CD4-positive, alpha-beta memory T cell (primary cell): ENCODE data around the gene SORL1. TPM values are rescaled to one million over a fixed set of nuclear protein-coding genes. Genes with fewer than 3 reads are reported as not detected.

Experiments
- CTCF ChIA-PET: fragments of 350-600 bp; sonication (Branson Sonifier 250); formaldehyde crosslinking; loops from one replicate; lab custom pipeline; 2021; ENCODE audit warnings: inconsistent platforms; ENCODE audit not compliant: partially characterized antibody; lab: Charles Lee
- POLR2A ChIA-PET: fragments of 350-600 bp; sonication (Branson Sonifier 250); formaldehyde crosslinking; loops from one replicate; lab custom pipeline; 2021; ENCODE audit not compliant: partially characterized antibody; lab: Charles Lee
- DNase-seq, 5 donors: peaks; one replicate each; pipeline versions ENCODE4 v3.0.0 to v3.0.0-alpha.2; 2020 to 2022; ENCODE audit warnings: mixed read lengths in 1 of 5
- H3K27ac ChIP-seq: one replicate; pipeline ENCODE4 v1.7.0; 2013; ENCODE audit warnings: low read depth, low read length
- H3K27me3 ChIP-seq: 2 replicates; pipeline ENCODE4 v1.7.0; 2013; ENCODE audit warnings: mild to moderate bottlenecking, low read length, moderate library complexity; ENCODE audit not compliant: insufficient read depth
- H3K36me3 ChIP-seq: 2 replicates; pipeline ENCODE4 v1.7.0; 2013; ENCODE audit warnings: mild to moderate bottlenecking, low read length, moderate library complexity; ENCODE audit not compliant: insufficient read depth
- H3K4me1 ChIP-seq: 2 replicates; pipeline ENCODE4 v1.7.0; 2013; ENCODE audit warnings: mild to moderate bottlenecking, low read length, moderate library complexity; ENCODE audit not compliant: insufficient read depth
- H3K4me3 ChIP-seq, 2 donors: one replicate each; pipeline ENCODE4 v1.7.0; 2013; ENCODE audit warnings: low read length in 2 of 2, mild to moderate bottlenecking in 1 of 2
- H3K9me3 ChIP-seq, 2 donors: one replicate each; pipeline ENCODE4 v1.7.0; 2013; ENCODE audit warnings: low read length in 2 of 2, control low read depth in 1 of 2; ENCODE audit not compliant: control insufficient read depth in 1 of 2
- H3K27ac Mint-ChIP-seq, 7 donors: one replicate each; pipeline ENCODE4 v1.8.0; 2020 to 2021; ENCODE audit warnings: mixed read lengths in 7 of 7, mild to moderate bottlenecking in 6 of 7, inconsistent platforms in 3 of 7, moderate library complexity in 3 of 7
- H3K27me3 Mint-ChIP-seq, 2 donors: one replicate each; pipeline ENCODE4 v1.8.0; 2020 to 2021; ENCODE audit warnings: mixed read lengths in 2 of 2
- H3K36me3 Mint-ChIP-seq, 2 donors: one replicate each; pipeline ENCODE4 v1.8.0; 2020 to 2021; ENCODE audit warnings: mixed read lengths in 2 of 2, inconsistent platforms in 1 of 2, mild to moderate bottlenecking in 1 of 2
- H3K4me1 Mint-ChIP-seq, 4 donors: one replicate each; pipeline ENCODE4 v1.8.0; 2020 to 2021; ENCODE audit warnings: mixed read lengths in 4 of 4, mild to moderate bottlenecking in 1 of 4
- H3K4me3 Mint-ChIP-seq, 8 donors: one replicate each; pipeline ENCODE4 v1.8.0; 2020 to 2021; ENCODE audit warnings: mixed read lengths in 8 of 8, mild to moderate bottlenecking in 7 of 8, moderate library complexity in 6 of 8, inconsistent platforms in 3 of 8
- H3K9me3 Mint-ChIP-seq, 8 donors: one replicate each; pipeline ENCODE4 v1.8.0; 2020 to 2021; ENCODE audit warnings: mixed read lengths in 8 of 8, mild to moderate bottlenecking in 5 of 8, inconsistent platforms in 3 of 8, moderate library complexity in 1 of 8
- intact Hi-C: fragments of 100-400 bp; cut with micrococcal nuclease; formaldehyde crosslinking; loops from one replicate; pipeline ENCODE4 v1.15.1; 2023
- polyA plus RNA-seq, 2 donors: library from polyadenylated mRNA; unstranded; fragments of 300-500 nt; fragmentation: Illumina TruSeq; gene quantifications; one replicate each; pipeline ENCODE4 v1.2.3, GENCODE V29; 2021
- total RNA-seq, 2 experiments: library from RNA; stranded (reverse); gene quantifications; one replicate each; pipeline ENCODE4 v1.2.3, GENCODE V29; 2021

Gene SORL1
- total and polyA plus RNA-seq, 4 experiments from 2014 or later, result 159 to 660 (median 446) TPM

- H3K4me1 Mint-ChIP-seq, result peaks cover 41 to 74% (median 55%) of the 10 kb centered on the region in 4 donors
These were observed 7.6 kb upstream of the SORL1 start for GRCh38 chr11:121444526-121444925.

GRCh38 chr11:121445071-121445768 is 6.9 kb upstream of the SORL1 start:
- POLR2A ChIA-PET, result interaction anchor here (1.0 to 1.4 kb wide), 2 partner anchors 18 to 24 kb away, joined by 3 read pairs; no protein-coding TSS in a partner anchor

More at GRCh38 chr11:121444526-121444925, 7.6 kb upstream of the SORL1 start:
- Mint-ChIP-seq H3K4me3 (peak overlapping the region in 3 of 8 donors; percentile 6 to 27 (median 21)), H3K9me3 (peaks cover 0 to 2% (median 0%) of the 10 kb centered on the region in 8 donors), H3K27ac (peak overlapping the region in 5 of 7 donors; percentile 62 to 91 (median 78)), H3K36me3 (peaks cover 62 to 70% of the 10 kb centered on the region in 2 donors), H3K27me3 (no peaks in the 10 kb centered on the region)
- Histone ChIP-seq H3K4me1 (peaks cover 58% of the 10 kb centered on the region), H3K27me3 (no peaks in the 10 kb centered on the region), H3K36me3 (peaks cover 6% of the 10 kb centered on the region), H3K27ac (no peak overlapping the region), H3K4me3 (no peak overlapping the region), H3K9me3 (no peaks in the 10 kb centered on the region)
- intact Hi-C loops, result no loop called here
- CTCF ChIA-PET, result no interaction called here
- DNase-seq, result no peak
- POLR2A ChIA-PET, result interaction anchor here (0.9 to 1.6 kb wide), 3 partner anchors 7 to 27 kb away, joined by 3 to 8 read pairs (median 4); partner anchors contain the start of genes SORL1 and SORL1-AS1

DNA sequence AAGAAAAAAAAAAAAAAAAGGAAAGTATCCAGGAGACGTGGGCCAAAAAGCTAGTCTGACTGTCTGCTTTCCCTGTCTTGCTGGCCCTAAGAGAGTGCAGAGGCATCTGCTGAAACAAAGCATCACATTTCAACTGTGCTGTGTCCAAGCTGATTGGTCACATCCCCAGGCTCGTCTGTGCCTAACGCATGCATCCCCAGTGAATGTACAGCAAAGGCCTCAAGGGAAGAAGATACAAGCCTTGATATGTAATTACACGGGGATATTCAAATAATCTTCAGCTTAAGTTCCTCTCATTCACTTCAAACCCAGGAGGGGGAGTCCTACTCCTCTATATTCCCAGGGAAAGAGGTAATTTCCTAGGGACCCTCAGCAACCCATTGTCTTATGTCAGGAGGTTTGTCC is 5.4 kb upstream of the SORL1 start:
- DNase-seq, result no peak
- peaks cover 57 to 87% (median 71%) of the 10 kb centered on the region in 4 donors for H3K4me1 Mint-ChIP-seq
- H3K9me3 ChIP-seq, result no peaks in the 10 kb centered on the region
- POLR2A ChIA-PET, result interaction anchor here (0.7 to 7.2 kb wide), 4 partner anchors 12 to 28 kb away, joined by 6 to 150 read pairs (median 8); no protein-coding TSS in a partner anchor
- H3K4me1 ChIP-seq, result peaks cover 77% of the 10 kb centered on the region
- H3K4me3 ChIP-seq, result no peak overlapping the region
- peaks cover 57 to 72% of the 10 kb centered on the region in 2 donors for H3K36me3 Mint-ChIP-seq
- H3K27me3 Mint-ChIP-seq, result no peaks in the 10 kb centered on the region
- peaks cover 6% of the 10 kb centered on the region for H3K36me3 ChIP-seq
- H3K4me3 Mint-ChIP-seq, result peak overlapping the region in 4 of 8 donors; percentile 41 to 72 (median 64)
- intact Hi-C loops, result no loop called here
- CTCF ChIA-PET, result interaction anchor here (0.8 to 0.9 kb wide), 2 partner anchors 20 to 29 kb away, joined by 3 read pairs; no protein-coding TSS in a partner anchor
- H3K27ac ChIP-seq, result no peak overlapping the region
- H3K27me3 ChIP-seq, result no peaks in the 10 kb centered on the region
- peak overlapping the region; percentile 64 to 91 (median 81) for H3K27ac Mint-ChIP-seq
- H3K9me3 Mint-ChIP-seq, result peaks cover 0 to 2% (median 0%) of the 10 kb centered on the region in 8 donors

More at GRCh38 chr11:121445071-121445768, 6.9 kb upstream of the SORL1 start:
- CTCF ChIA-PET, result interaction anchor here (1.0 kb wide), 1 partner anchor 126 kb away, joined by 3 read pairs; no protein-coding TSS in a partner anchor
- Mint-ChIP-seq H3K4me3 (peak overlapping the region; percentile 45 to 78 (median 73)), H3K9me3 (peaks cover 0 to 2% (median 0%) of the 10 kb centered on the region in 8 donors), H3K27ac (peak overlapping the region; percentile 81 to 96 (median 91)), H3K36me3 (peaks cover 66% of the 10 kb centered on the region in 2 donors), H3K4me1 (peaks cover 48 to 81% (median 62%) of the 10 kb centered on the region in 4 donors), H3K27me3 (no peaks in the 10 kb centered on the region)
- peaks cover 65% of the 10 kb centered on the region for H3K4me1 ChIP-seq
- no peaks in the 10 kb centered on the region for H3K9me3 ChIP-seq
- H3K4me3 ChIP-seq, result no peak overlapping the region
- intact Hi-C loops, result no loop called here
- peaks cover 6% of the 10 kb centered on the region for H3K36me3 ChIP-seq
- H3K27ac ChIP-seq, result no peak overlapping the region
- no peak for DNase-seq
- H3K27me3 ChIP-seq, result no peaks in the 10 kb centered on the region

DNA sequence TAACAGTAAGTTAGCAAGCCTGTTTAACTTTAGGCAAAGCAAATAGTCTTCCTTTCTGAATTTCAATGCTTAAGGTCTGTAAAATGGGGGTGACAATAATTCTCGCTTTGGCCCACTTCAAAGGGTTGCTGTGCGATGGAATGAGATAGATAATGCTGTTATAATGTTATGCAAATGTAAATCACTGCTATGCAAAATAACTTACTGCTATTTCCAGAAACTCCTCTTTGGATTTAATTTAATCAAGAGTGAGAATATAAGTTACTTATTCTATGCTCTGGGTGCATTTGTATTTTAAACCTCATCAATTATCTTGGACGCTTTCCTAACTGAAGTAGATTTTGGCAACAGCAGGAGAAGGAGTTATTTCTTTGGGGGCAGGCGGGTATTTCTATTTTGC is 4.1 kb upstream of the SORL1 start:
- DNase-seq, result no peak
- Histone ChIP-seq H3K4me1 (peaks cover 77% of the 10 kb centered on the region), H3K36me3 (peaks cover 6% of the 10 kb centered on the region), H3K27ac (peak overlapping the region; percentile 12), H3K4me3 (no peak overlapping the region), H3K9me3 (no peaks in the 10 kb centered on the region), H3K27me3 (no peaks in the 10 kb centered on the region)
- POLR2A ChIA-PET, result interaction anchor here (1.9 to 7.2 kb wide), 3 partner anchors 13 to 30 kb away, joined by 7 to 150 read pairs (median 10); no protein-coding TSS in a partner anchor
- H3K4me1 Mint-ChIP-seq, result peaks cover 57 to 93% (median 69%) of the 10 kb centered on the region in 4 donors
- intact Hi-C loops, result no loop called here
- peaks cover 55 to 71% of the 10 kb centered on the region in 2 donors for H3K36me3 Mint-ChIP-seq
- H3K9me3 Mint-ChIP-seq, result peaks cover 0 to 2% (median 0%) of the 10 kb centered on the region in 8 donors
- H3K27ac Mint-ChIP-seq, result peak overlapping the region; percentile 76 to 95 (median 91)
- CTCF ChIA-PET, result interaction anchor here (0.6 to 5.3 kb wide), 3 partner anchors 12 to 45 kb away, joined by 3 to 90 read pairs (median 3); no protein-coding TSS in a partner anchor
- peak overlapping the region in 5 of 8 donors; percentile 28 to 91 (median 84) for H3K4me3 Mint-ChIP-seq
- no peaks in the 10 kb centered on the region for H3K27me3 Mint-ChIP-seq

GRCh38 chr11:121448431-121448941 is 3.6 kb upstream of the SORL1 start:
- intact Hi-C loops, result no loop called here

GRCh38 chr11:121449123-121449522 is 3.0 kb upstream of the SORL1 start:
- ChIA-PET POLR2A (interaction anchor here (0.5 to 7.2 kb wide), 21 partner anchors 8 to 157 kb away, joined by 3 to 462 read pairs (median 6); partner anchors contain the start of gene SC5D), CTCF (interaction anchor here (0.9 to 5.3 kb wide), 9 partner anchors 9 to 129 kb away, joined by 3 to 90 read pairs (median 7); no protein-coding TSS in a partner anchor)
- peak in 4 of 5 donors; percentile 52 to 67 (median 59) for DNase-seq

More at GRCh38 chr11:121448431-121448941, 3.6 kb upstream of the SORL1 start:
- no peaks in the 10 kb centered on the region for H3K27me3 Mint-ChIP-seq
- H3K4me1 Mint-ChIP-seq, result peaks cover 57 to 93% (median 69%) of the 10 kb centered on the region in 4 donors
- peaks cover 52 to 67% of the 10 kb centered on the region in 2 donors for H3K36me3 Mint-ChIP-seq
- peak overlapping the region; percentile 34 for H3K27ac ChIP-seq
- ChIA-PET CTCF (interaction anchor here (0.6 to 5.3 kb wide), 6 partner anchors 16 to 81 kb away, joined by 3 to 90 read pairs (median 6); no protein-coding TSS in a partner anchor), POLR2A (interaction anchor here (0.7 to 7.2 kb wide), 18 partner anchors 9 to 156 kb away, joined by 3 to 462 read pairs (median 26); partner anchors contain the start of gene SC5D)
- peaks cover 0 to 2% (median 0%) of the 10 kb centered on the region in 8 donors for H3K9me3 Mint-ChIP-seq
- no peak for DNase-seq
- H3K27ac Mint-ChIP-seq, result peak overlapping the region; percentile 90 to 95 (median 92)
- peak overlapping the region in 7 of 8 donors; percentile 84 to 94 (median 89) for H3K4me3 Mint-ChIP-seq
- no peaks in the 10 kb centered on the region for H3K27me3 ChIP-seq
- no peaks in the 10 kb centered on the region for H3K9me3 ChIP-seq
- H3K36me3 ChIP-seq, result peaks cover 6% of the 10 kb centered on the region
- H3K4me3 ChIP-seq, result peak overlapping the region in 1 of 2 donors; percentile 1
- H3K4me1 ChIP-seq, result peaks cover 78% of the 10 kb centered on the region

More at GRCh38 chr11:121449123-121449522, 3.0 kb upstream of the SORL1 start:
- Histone ChIP-seq H3K27ac (peak overlapping the region; percentile 34), H3K9me3 (no peaks in the 10 kb centered on the region), H3K4me3 (peak overlapping the region in 1 of 2 donors; percentile 5), H3K36me3 (peaks cover 6% of the 10 kb centered on the region), H3K27me3 (no peaks in the 10 kb centered on the region), H3K4me1 (peaks cover 80% of the 10 kb centered on the region)
- peak overlapping the region; percentile 90 to 95 (median 92) for H3K27ac Mint-ChIP-seq
- no peaks in the 10 kb centered on the region for H3K27me3 Mint-ChIP-seq
- peaks cover 47 to 68% of the 10 kb centered on the region in 2 donors for H3K36me3 Mint-ChIP-seq
- H3K4me3 Mint-ChIP-seq, result peak overlapping the region; percentile 75 to 94 (median 88)
- intact Hi-C loops, result no loop called here
- H3K4me1 Mint-ChIP-seq, result peaks cover 57 to 92% (median 69%) of the 10 kb centered on the region in 4 donors
- peaks cover 0 to 2% (median 0%) of the 10 kb centered on the region in 8 donors for H3K9me3 Mint-ChIP-seq
